A549 (cell line): ENCODE measurements around the gene FAM53B.

Source experiments
- CHD4 ChIP-seq: fragments of 200-600 bp; sonication (generic); IDR thresholded peaks from 2 replicates; pipeline ENCODE4 v1.6.1; 2016; ENCODE audit warnings: antibody characterized with exemption, mild to moderate bottlenecking, borderline replicate concordance
- CTCF ChIP-seq: fragments of >200 bp; sonication (Bioruptor Twin); formaldehyde crosslinking; IDR thresholded peaks from 3 replicates; pipeline ENCODE4 v1.5.1; 2016
- EHMT2 ChIP-seq: fragments of 200-600 bp; sonication (generic); IDR thresholded peaks from 2 replicates; pipeline ENCODE4 v1.6.1; 2016; ENCODE audit warnings: antibody characterized with exemption, low read depth, mild to moderate bottlenecking, moderate library complexity
- JUN ChIP-seq, 2 experiments: fragments of >200 bp; sonication (Bioruptor Twin); formaldehyde crosslinking; IDR thresholded peaks; 2 replicates in 1 of 2; 3 replicates in 1 of 2; pipeline ENCODE4 v1.6.1; 2016 to 2017
- MAX ChIP-seq: IDR thresholded peaks from 2 replicates; pipeline ENCODE4 v1.6.1; 2012
- MYC ChIP-seq: IDR thresholded peaks from 2 replicates; pipeline ENCODE4 v1.6.1; 2012; ENCODE audit warnings: mild to moderate bottlenecking, inconsistent platforms, low read length, improper control_type of control experiment, borderline replicate concordance
- NFE2L2 ChIP-seq: fragments of 150-350 bp; conservative IDR thresholded peaks from 2 replicates; pipeline ENCODE4 v1.6.1; 2014; ENCODE audit warnings: low read length
- PBX3 ChIP-seq: IDR thresholded peaks from 2 replicates; pipeline ENCODE4 v1.6.1; 2012
- PHF8 ChIP-seq: fragments of 200-600 bp; sonication (generic); IDR thresholded peaks from 2 replicates; pipeline ENCODE4 v1.6.1; 2016; ENCODE audit warnings: low read depth, mild to moderate bottlenecking, antibody characterized with exemption, moderate library complexity, borderline replicate concordance
- POLR2A ChIP-seq: IDR thresholded peaks from 2 replicates; pipeline ENCODE4 v1.6.1; 2012; ENCODE audit warnings: mild to moderate bottlenecking, low read length
- RAD21 ChIP-seq, 2 experiments: fragments of >200 bp in 1 of 2; sonication (Bioruptor Twin) in 1 of 2; formaldehyde crosslinking in 1 of 2; IDR thresholded peaks in 1 of 2; conservative IDR thresholded peaks in 1 of 2; 2 replicates in 1 of 2; 3 replicates in 1 of 2; pipeline ENCODE4 v1.6.1; 2012 to 2018; ENCODE audit warnings: inconsistent platforms in 1 of 2
- RCOR1 ChIP-seq: fragments of 150-350 bp; IDR thresholded peaks from 2 replicates; pipeline ENCODE4 v1.6.1; 2014; ENCODE audit warnings: antibody characterized with exemption, low read length, low read depth
- SMC3 ChIP-seq: fragments of >200 bp; sonication (Bioruptor Twin); formaldehyde crosslinking; IDR thresholded peaks from 3 replicates; pipeline ENCODE4 v1.6.1; 2018; ENCODE audit warnings: inconsistent platforms
- USF2 ChIP-seq: fragments of 450-650 bp; IDR thresholded peaks from 2 replicates; pipeline ENCODE4 v1.6.1; 2014; ENCODE audit warnings: antibody characterized with exemption

- TF ChIP-seq CHD4 = no peak
- TF ChIP-seq CTCF = no peak
- no peak for TF ChIP-seq MYC
- TF ChIP-seq RCOR1 = no peak
- TF ChIP-seq SMC3 = no peak
- TF ChIP-seq MAX = no peak
- no peak for TF ChIP-seq USF2
- no peak for TF ChIP-seq PHF8
- no peak for TF ChIP-seq PBX3
- TF ChIP-seq POLR2A = no peak
- TF ChIP-seq EHMT2 = no peak
- no peak for TF ChIP-seq NFE2L2
- TF ChIP-seq JUN (IDR thresholded peaks at IDR 0.05) = no peak
- TF ChIP-seq RAD21 (conservative IDR thresholded peaks at IDR 0.05 in 1 of 2, IDR thresholded peaks at IDR 0.05 in 1 of 2) = no peak
Observed at GRCh38 chr10:124703372-124703771, 40.8 kb downstream of the FAM53B start.
